ENCODE results near the gene SNX32.

DNA sequence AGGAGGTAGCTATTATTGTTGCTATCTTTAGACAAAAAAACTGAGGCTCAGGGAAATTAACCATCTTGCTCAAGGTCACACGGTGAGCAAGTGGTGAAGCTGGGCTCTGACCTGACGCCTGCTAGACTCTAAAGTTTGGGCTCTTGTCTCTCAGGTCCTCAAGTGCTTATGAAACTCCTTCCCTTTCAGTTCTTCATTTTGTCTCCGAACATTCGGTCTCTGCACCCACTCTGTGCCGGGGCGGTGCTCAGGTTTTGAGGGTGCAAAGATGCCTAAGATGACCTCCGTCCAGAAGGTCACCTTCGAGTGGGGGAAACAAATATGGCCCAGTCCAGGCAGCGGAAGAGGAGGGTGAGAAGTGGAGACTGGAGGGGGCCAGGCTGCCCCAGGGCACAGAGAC is 30.9 kb upstream of the SNX32 start:
- TF ChIP-seq, protein P1, sequence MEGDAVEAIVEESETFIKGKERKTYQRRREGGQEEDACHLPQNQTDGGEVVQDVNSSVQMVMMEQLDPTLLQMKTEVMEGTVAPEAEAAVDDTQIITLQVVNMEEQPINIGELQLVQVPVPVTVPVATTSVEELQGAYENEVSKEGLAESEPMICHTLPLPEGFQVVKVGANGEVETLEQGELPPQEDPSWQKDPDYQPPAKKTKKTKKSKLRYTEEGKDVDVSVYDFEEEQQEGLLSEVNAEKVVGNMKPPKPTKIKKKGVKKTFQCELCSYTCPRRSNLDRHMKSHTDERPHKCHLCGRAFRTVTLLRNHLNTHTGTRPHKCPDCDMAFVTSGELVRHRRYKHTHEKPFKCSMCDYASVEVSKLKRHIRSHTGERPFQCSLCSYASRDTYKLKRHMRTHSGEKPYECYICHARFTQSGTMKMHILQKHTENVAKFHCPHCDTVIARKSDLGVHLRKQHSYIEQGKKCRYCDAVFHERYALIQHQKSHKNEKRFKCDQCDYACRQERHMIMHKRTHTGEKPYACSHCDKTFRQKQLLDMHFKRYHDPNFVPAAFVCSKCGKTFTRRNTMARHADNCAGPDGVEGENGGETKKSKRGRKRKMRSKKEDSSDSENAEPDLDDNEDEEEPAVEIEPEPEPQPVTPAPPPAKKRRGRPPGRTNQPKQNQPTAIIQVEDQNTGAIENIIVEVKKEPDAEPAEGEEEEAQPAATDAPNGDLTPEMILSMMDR (tag by site-specific recombination; IDR thresholded peaks at IDR 0.05): no peak
- no peak for TF ChIP-seq RBAK (tag by site-specific recombination; IDR thresholded peaks at IDR 0.05)
- no peak for TF ChIP-seq GLI4 (tag by site-specific recombination; IDR thresholded peaks at IDR 0.05)
- no peak for TF ChIP-seq ZNF747 (tag by site-specific recombination; IDR thresholded peaks at IDR 0.05)
- TF ChIP-seq ZNF548 (tag by site-specific recombination; IDR thresholded peaks at IDR 0.05): no peak

All from HEK293 (cell line).